Measurements from ENCODE around the gene MRPS5. TPM values are rescaled to one million over a fixed set of nuclear protein-coding genes. Genes with fewer than 3 reads are reported as not detected.

The MRPS5 gene
- total RNA-seq, 4 donors from 2014 or later: 31.1 to 46.6 (median 39.8) TPM

DNA sequence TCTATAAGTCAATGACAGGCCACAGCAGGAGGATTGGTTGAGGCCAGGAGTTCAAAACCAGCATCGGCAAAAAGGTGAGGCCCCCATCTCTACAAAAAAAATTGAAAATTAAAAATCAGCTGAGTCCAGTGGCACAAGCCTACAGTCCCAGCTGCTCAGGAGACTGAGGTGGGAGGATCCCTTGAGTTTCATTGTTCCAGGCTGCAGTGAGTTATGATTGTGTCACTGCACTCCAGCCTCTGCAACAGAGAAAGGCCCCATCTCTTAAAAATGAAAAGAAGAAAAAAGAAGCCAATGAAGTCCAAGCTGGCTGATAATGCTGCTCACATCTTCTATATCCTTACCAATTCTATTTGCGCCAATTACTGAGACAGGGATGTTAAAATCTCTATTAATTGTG, 39.1 kb downstream of the MRPS5 start:
- intact Hi-C loops (cut with DNase I): no loop called here
- Histone ChIP-seq H3K4me1 (peaks cover 0 to 2% (median 0%) of the 10 kb centered on the region in 4 donors), H3K4me3 (no peak overlapping the region), H3K27me3 (peaks cover 0 to 18% (median 1%) of the 10 kb centered on the region in 4 donors), H3K36me3 (peaks cover 19 to 28% (median 27%) of the 10 kb centered on the region in 4 donors), H3K27ac (replicated peaks in 1 of 4) (no peak overlapping the region), H3K9me3 (no peaks in the 10 kb centered on the region)
- DNase-seq (ENCODE audit: extremely low spot score): no peak
- WGBS: 85% methylated on average over 2 of the region's 2 CpGs
- TF ChIP-seq EP300 (IDR thresholded peaks at IDR 0.05): no peak
- TF ChIP-seq, protein P1, sequence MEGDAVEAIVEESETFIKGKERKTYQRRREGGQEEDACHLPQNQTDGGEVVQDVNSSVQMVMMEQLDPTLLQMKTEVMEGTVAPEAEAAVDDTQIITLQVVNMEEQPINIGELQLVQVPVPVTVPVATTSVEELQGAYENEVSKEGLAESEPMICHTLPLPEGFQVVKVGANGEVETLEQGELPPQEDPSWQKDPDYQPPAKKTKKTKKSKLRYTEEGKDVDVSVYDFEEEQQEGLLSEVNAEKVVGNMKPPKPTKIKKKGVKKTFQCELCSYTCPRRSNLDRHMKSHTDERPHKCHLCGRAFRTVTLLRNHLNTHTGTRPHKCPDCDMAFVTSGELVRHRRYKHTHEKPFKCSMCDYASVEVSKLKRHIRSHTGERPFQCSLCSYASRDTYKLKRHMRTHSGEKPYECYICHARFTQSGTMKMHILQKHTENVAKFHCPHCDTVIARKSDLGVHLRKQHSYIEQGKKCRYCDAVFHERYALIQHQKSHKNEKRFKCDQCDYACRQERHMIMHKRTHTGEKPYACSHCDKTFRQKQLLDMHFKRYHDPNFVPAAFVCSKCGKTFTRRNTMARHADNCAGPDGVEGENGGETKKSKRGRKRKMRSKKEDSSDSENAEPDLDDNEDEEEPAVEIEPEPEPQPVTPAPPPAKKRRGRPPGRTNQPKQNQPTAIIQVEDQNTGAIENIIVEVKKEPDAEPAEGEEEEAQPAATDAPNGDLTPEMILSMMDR (IDR thresholded peaks at IDR 0.05): no peak

DNA sequence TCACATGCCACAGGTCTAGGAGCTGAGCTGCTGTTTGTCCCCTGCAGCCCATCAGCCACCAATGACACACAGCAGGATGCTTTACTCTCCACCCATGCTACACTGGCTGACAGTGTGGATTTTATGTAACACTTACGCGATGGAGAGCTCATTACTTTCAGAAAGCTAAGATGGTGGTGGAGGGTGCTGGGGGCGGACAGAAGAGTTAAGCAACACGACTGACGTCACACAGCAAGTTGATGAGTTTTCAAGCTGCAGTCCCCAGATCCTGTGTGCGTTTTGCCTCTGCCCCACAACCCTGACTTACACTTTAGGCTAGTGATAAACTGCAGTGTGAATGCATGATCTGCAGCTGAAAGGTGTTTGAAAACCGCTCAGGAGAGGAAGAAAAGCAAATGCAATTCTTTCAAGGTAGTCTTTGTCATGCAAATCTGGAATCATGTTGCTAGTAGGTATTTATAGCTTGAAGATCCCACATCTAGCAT, 42.4 kb downstream of the MRPS5 start:
- Histone ChIP-seq H3K4me1 (peaks cover 9 to 14% (median 11%) of the 10 kb centered on the region in 4 donors), H3K27ac (replicated peaks in 1 of 4) (no peak overlapping the region), H3K36me3 (no peaks in the 10 kb centered on the region), H3K4me3 (no peak overlapping the region), H3K9me3 (no peaks in the 10 kb centered on the region), H3K27me3 (peaks cover 0 to 51% (median 8%) of the 10 kb centered on the region in 4 donors)
- intact Hi-C loops (cut with DNase I): loop anchor here (5.0 kb wide), 2 partner anchors 38 to 57 kb away; no protein-coding TSS in a partner anchor
- DNase-seq (ENCODE audit: extremely low spot score): peak; percentile 72
- 46% methylated on average over 7 of the region's 7 CpGs for WGBS
- no peak for TF ChIP-seq EP300 (IDR thresholded peaks at IDR 0.05)
- TF ChIP-seq POLR2A (IDR thresholded peaks at IDR 0.05; ENCODE audit: low read depth): no peak
- TF ChIP-seq POLR2AphosphoS5 (IDR thresholded peaks at IDR 0.05): no peak
- TF ChIP-seq, protein P1 (IDR thresholded peaks at IDR 0.05): no peak

DNA sequence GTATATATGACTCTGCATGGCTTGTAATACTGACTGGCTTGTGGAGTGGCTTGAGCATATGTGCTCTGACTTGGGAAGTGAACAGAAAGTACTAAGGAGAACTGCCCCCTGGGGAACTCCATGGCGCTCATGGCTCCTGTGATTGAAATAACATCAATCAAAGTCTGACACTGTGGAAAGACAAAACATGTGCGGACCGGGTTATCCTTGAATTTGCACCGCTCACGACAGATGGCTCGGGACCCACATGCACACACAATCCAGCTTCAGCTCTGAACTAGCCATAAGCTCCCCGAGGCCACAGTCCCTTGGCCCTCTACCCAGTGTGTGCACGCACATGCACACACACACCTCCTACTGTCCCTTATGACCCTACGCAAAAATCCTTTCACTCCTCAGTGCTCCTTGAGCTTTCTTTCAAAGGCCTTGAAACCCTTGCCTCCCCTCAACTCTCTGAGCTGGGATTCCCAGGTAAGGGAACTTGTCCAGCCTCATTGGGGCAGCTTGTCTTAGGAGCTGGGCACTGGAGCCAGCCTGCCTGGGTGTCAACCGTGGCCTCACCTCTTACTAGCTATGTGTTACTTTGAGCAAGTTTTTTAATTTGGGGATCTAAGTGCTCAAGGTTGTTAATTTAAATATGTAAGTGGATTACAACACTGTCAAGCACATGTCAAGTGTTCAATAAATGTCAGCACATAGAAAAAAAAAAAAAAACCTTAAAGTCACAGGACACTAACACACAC, 43.6 kb downstream of the MRPS5 start:
- Histone ChIP-seq H3K36me3 (no peaks in the 10 kb centered on the region), H3K27ac (replicated peaks in 1 of 4) (no peak overlapping the region), H3K4me1 (peaks cover 9 to 14% (median 11%) of the 10 kb centered on the region in 4 donors), H3K27me3 (peaks cover 0 to 63% (median 8%) of the 10 kb centered on the region in 4 donors), H3K9me3 (no peaks in the 10 kb centered on the region), H3K4me3 (no peak overlapping the region)
- 67% methylated on average over 8 of the region's 10 CpGs for WGBS
- intact Hi-C loops (cut with DNase I): loop anchor here (5.0 kb wide), 2 partner anchors 39 to 56 kb away; no protein-coding TSS in a partner anchor
- TF ChIP-seq POLR2AphosphoS5 (IDR thresholded peaks at IDR 0.05) (no peak), POLR2A (IDR thresholded peaks at IDR 0.05; ENCODE audit: low read depth) (no peak), EP300 (IDR thresholded peaks at IDR 0.05) (no peak)
- TF ChIP-seq, protein P1 (IDR thresholded peaks at IDR 0.05): no peak
- DNase-seq (ENCODE audit: extremely low spot score): peak; percentile 89

DNA sequence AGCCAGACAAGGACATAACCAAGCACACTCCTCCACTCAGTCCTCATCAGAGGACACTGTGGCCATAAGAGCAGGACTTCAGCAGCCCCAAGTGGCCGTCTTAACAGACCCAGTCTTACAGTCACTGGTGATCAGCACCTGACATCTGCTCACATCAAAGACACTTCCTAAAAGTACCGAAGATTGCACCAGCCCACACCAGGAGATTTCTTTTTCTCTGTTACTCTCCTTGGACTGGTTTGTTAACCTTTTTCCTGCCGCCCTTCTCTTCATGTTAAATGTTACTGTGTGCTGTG, 44.1 kb downstream of the MRPS5 start:
- 38% methylated on average over 3 of the region's 3 CpGs for WGBS
- H3K27ac ChIP-seq (replicated peaks in 1 of 4): no peak overlapping the region
- DNase-seq (ENCODE audit: extremely low spot score): peak; percentile 45
- peak overlapping the region in 1 of 4 donors; percentile 52 for H3K4me3 ChIP-seq
- no peaks in the 10 kb centered on the region for H3K36me3 ChIP-seq
- H3K27me3 ChIP-seq: peaks cover 0 to 68% (median 8%) of the 10 kb centered on the region in 4 donors
- no peaks in the 10 kb centered on the region for H3K9me3 ChIP-seq
- intact Hi-C loops (cut with DNase I): loop anchor here (5.0 kb wide), 2 partner anchors 40 to 55 kb away; no protein-coding TSS in a partner anchor
- no peak for TF ChIP-seq EP300 (IDR thresholded peaks at IDR 0.05)
- TF ChIP-seq, protein P1 (IDR thresholded peaks at IDR 0.05): no peak
- no peak for TF ChIP-seq POLR2A (IDR thresholded peaks at IDR 0.05; ENCODE audit: low read depth)
- no peak for TF ChIP-seq POLR2AphosphoS5 (IDR thresholded peaks at IDR 0.05)
- peaks cover 9 to 14% (median 11%) of the 10 kb centered on the region in 4 donors for H3K4me1 ChIP-seq
